ENCODE measurements around the gene NUP54. TPM values are rescaled to one million over a fixed set of nuclear protein-coding genes. Genes with fewer than 3 reads are reported as not detected.

NUP54 gene
- total and polyA plus RNA-seq, 9 of the 15 experiments (the other 6 are each of a cell fraction or from before 2014, with no cell fraction given), result 29.6 to 115 (median 67.7) TPM

- TF ChIP-seq HES1 (IDR thresholded peaks at IDR 0.05; ENCODE audit: low read depth) (no peak), POLR2A (conservative IDR thresholded peaks at IDR 0.05) (no peak), DEAF1 (CRISPR knock-in tag; IDR thresholded peaks at IDR 0.05) (peak; percentile 54; the same call in 1 of the 2 replicates), EGR1 (conservative IDR thresholded peaks at IDR 0.05) (no peak), SRSF7 (optimal IDR thresholded peaks at IDR 0.05; ENCODE audit: low read depth, low read length) (no peak), HIVEP1 (CRISPR knock-in tag; IDR thresholded peaks at IDR 0.05) (no peak), HMG20B (CRISPR knock-in tag; IDR thresholded peaks at IDR 0.05) (no peak), PHF8 (IDR thresholded peaks at IDR 0.05; ENCODE audit: borderline replicate concordance, low read length) (no peak), ZNF133 (CRISPR knock-in tag; IDR thresholded peaks at IDR 0.05) (no peak), HDAC1 (IDR thresholded peaks at IDR 0.05) (peak in 1 of 2 experiments; percentile 79; a peak in 1 of 4 replicates), TCF7L2 (IDR thresholded peaks at IDR 0.05; ENCODE audit: low read depth, low read length) (no peak), HLTF (IDR thresholded peaks at IDR 0.05) (no peak), ZC3H11A (IDR thresholded peaks at IDR 0.05; ENCODE audit: low read depth, low read length) (no peak), ZSCAN32 (CRISPR knock-in tag; IDR thresholded peaks at IDR 0.05) (no peak), FOXP4 (CRISPR knock-in tag; IDR thresholded peaks at IDR 0.05; ENCODE audit: borderline replicate concordance) (no peak), ZNF398 (CRISPR knock-in tag; IDR thresholded peaks at IDR 0.05) (no peak), MIER1 (IDR thresholded peaks at IDR 0.05; ENCODE audit: low read depth) (no peak), GATAD2B (IDR thresholded peaks at IDR 0.05; ENCODE audit: borderline replicate concordance) (0 out of 2 replicates have a peak, but pooled peaks have one; percentile 22), ZNF395 (CRISPR knock-in tag; IDR thresholded peaks at IDR 0.05) (0 out of 2 replicates have a peak, but pooled peaks have one; percentile 37)
Observed at GRCh38 chr4:76087007-76087769, 61.0 kb downstream of the NUP54 start (continued).

Data from K562 (cell line).